Neural crest cell (in vitro differentiated cells): ENCODE measurements around the gene APOBEC3G. TPM values are rescaled to one million over a fixed set of nuclear protein-coding genes. Genes with fewer than 3 reads are reported as not detected.
A peak's percentile ranks its signal among the peaks of the same experiment; 100 is the strongest.
"Not testable (repeated sequence)": the region's sequence is repeated elsewhere in the genome, so short reads cannot be mapped to it uniquely, and the experiment has no call there.

Experiments used
- DNase-seq: peaks from one replicate; pipeline ENCODE4 v3.0.0; 2021; ENCODE audit warnings: low read depth, mixed read lengths, low spot score
- H3K27ac Mint-ChIP-seq: one replicate; pipeline ENCODE4 v1.8.0; 2021; ENCODE audit warnings: mild to moderate bottlenecking, mixed read lengths; ENCODE audit not compliant: unreplicated experiment
- H3K27me3 Mint-ChIP-seq: 2 replicates; pipeline ENCODE4 v1.8.0; 2021; ENCODE audit warnings: low read depth, mild to moderate bottlenecking, mixed read lengths
- H3K36me3 Mint-ChIP-seq: 2 replicates; pipeline ENCODE4 v1.8.0; 2021; ENCODE audit warnings: low read depth, mild to moderate bottlenecking, mixed read lengths
- H3K4me1 Mint-ChIP-seq: 2 replicates; pipeline ENCODE4 v1.8.0; 2021; ENCODE audit warnings: mixed read lengths
- H3K4me3 Mint-ChIP-seq: one replicate; pipeline ENCODE4 v1.8.0; 2021; ENCODE audit warnings: mild to moderate bottlenecking, mixed read lengths
- H3K9me3 Mint-ChIP-seq: 2 replicates; pipeline ENCODE4 v1.8.0; 2021; ENCODE audit warnings: mixed read lengths
- total RNA-seq: library from RNA; stranded (reverse); gene quantifications from 2 replicates; pipeline ENCODE4 v1.2.1, GENCODE V29; 2021
- TF ChIP-seq, protein P1 (sequence below): fragments of 200-600 bp; sonication (generic); conservative IDR thresholded peaks from 2 replicates; pipeline ENCODE4 v1.5.0; 2021; ENCODE audit warnings: antibody characterized with exemption, mild to moderate bottlenecking

Gene APOBEC3G
- total RNA-seq, 1 donor from 2014 or later = 1.3 TPM

DNA sequence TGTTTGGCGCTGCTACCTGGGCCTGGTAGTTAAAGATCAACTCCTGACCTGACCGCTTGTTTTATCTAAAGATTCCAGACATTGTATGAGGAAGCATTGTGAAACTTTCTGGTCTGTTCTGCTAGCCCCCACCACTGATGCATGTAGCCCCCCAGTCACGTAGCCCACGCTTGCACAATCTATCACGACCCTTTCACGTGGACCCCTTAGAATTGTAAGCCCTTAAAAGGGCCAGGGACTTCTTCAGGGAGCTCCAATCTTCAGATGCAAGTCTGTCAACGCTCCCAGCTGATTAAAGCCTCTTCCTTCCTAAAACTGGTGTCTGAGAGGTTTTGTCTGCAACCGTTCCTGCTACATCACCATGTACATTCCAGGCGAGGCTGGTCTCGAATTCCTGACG is 21.4 kb upstream of the APOBEC3G start:
- Mint-ChIP-seq H3K36me3 (no peaks in the 10 kb centered on the region), H3K4me1 (no peaks in the 10 kb centered on the region), H3K27ac (no peak overlapping the region), H3K27me3 (no peaks in the 10 kb centered on the region), H3K9me3 (no peaks in the 10 kb centered on the region), H3K4me3 (no peak overlapping the region)
- no peak for DNase-seq
- TF ChIP-seq, protein P1, sequence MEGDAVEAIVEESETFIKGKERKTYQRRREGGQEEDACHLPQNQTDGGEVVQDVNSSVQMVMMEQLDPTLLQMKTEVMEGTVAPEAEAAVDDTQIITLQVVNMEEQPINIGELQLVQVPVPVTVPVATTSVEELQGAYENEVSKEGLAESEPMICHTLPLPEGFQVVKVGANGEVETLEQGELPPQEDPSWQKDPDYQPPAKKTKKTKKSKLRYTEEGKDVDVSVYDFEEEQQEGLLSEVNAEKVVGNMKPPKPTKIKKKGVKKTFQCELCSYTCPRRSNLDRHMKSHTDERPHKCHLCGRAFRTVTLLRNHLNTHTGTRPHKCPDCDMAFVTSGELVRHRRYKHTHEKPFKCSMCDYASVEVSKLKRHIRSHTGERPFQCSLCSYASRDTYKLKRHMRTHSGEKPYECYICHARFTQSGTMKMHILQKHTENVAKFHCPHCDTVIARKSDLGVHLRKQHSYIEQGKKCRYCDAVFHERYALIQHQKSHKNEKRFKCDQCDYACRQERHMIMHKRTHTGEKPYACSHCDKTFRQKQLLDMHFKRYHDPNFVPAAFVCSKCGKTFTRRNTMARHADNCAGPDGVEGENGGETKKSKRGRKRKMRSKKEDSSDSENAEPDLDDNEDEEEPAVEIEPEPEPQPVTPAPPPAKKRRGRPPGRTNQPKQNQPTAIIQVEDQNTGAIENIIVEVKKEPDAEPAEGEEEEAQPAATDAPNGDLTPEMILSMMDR = no peak

DNA sequence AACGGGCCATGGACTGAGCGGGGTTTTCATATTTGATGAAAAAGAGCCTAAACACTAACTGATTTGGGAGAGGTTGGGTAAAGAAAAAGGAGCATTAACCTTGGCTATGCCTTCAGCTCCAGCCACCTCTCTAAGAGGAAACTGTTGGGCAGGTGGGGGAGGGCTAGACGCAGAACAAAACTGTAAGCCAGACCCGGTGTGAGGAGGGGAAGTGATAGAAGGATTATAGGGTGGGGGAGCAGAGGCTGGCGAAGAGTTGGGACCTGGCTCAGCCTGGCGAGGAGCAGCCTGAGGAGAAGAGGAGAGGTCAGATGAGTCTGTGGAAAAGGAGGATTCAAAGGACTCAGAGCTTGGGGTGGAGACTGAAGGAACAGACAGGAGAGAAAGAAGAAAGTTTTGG is 15.8 kb upstream of the APOBEC3G start:
- not testable (repeated sequence) for H3K9me3 Mint-ChIP-seq, DNase-seq, H3K4me1 Mint-ChIP-seq, H3K27me3 Mint-ChIP-seq, H3K27ac Mint-ChIP-seq, H3K4me3 Mint-ChIP-seq, H3K36me3 Mint-ChIP-seq

DNA sequence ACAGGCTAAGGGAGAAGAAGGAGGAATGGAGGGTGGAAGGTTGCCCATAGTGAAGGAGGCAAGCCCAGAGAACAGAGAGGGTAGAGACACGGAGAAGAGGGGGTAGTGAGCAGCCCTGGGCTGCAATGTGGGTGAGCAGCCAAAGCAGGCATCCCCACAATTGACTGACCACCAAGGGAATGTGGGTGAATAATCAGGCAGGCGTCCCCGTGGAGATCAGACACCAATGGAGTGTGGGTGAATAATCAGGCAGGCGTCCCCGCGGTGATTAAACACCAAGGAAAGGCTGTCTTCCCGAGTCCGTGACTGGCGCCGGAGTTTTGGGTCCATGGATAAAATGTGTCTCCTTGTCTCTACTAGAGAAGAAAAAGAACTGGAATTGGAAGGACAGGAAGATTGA is 15.1 kb upstream of the APOBEC3G start:
- H3K27ac Mint-ChIP-seq, H3K4me3 Mint-ChIP-seq, H3K36me3 Mint-ChIP-seq, H3K9me3 Mint-ChIP-seq, H3K4me1 Mint-ChIP-seq, H3K27me3 Mint-ChIP-seq, DNase-seq: not testable (repeated sequence)

DNA sequence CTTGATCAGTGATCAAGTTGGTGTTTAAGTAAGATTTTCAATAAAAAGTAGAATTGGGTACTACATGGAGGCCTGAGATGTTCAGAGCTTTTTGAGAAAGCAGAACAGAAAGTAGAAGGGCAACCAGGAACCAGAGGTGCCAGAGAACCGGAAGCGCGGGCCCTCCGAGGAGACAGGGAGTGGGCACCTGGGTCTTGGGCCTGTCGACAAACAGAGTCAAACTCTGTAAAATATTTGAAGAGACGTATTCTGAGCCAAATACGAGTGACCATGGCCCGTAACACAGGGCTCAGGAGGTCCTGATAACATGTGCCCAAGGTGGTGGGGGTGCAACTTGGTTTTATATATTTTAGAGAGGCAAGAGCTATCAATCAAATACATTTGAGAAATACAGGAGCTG is 13.2 kb upstream of the APOBEC3G start:
- H3K27ac Mint-ChIP-seq, H3K4me1 Mint-ChIP-seq, H3K9me3 Mint-ChIP-seq, H3K4me3 Mint-ChIP-seq, H3K27me3 Mint-ChIP-seq, DNase-seq, H3K36me3 Mint-ChIP-seq: not testable (repeated sequence)

DNA sequence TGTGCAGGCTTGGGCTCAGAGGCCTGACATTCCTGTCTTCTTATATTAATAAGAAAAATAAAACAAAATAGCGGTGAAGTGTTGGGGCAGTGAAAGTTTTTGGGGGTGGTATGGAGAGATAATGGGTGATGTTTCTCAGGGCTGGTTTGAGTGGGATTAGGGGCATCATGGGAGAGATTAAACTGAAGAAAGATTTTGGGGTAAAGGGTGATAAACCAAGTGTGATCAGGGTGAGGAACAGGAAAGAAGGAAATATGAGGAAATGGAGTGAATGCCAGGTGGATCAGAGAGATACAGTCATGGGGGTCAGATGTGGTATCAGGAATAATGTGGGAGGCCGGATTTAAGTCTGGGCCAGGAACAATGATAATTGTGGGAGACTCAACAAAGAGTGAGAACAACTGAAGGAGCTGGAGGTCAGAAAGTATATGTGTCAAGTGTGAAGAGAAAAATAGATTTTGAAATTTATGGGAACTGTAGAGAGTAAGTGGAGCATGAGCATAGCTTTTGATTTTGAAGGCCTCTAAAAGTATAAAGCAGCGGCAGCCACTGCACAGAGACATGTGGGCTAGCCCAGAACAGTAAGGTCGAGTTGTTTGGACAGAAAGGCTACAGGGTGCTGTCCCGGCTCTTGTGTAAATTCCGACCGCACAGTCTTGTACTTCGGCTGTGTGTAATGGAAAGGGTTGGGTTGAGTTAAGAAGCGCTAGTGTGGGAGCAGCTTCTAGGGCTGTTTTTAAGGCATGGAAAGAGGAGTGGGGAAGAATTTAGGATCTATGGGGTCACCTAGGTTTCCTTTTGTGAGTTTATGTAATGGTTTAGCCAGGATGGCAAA is 10.4 kb upstream of the APOBEC3G start:
- not testable (repeated sequence) for DNase-seq, H3K36me3 Mint-ChIP-seq, H3K4me3 Mint-ChIP-seq, H3K27me3 Mint-ChIP-seq, H3K9me3 Mint-ChIP-seq, H3K4me1 Mint-ChIP-seq, H3K27ac Mint-ChIP-seq

DNA sequence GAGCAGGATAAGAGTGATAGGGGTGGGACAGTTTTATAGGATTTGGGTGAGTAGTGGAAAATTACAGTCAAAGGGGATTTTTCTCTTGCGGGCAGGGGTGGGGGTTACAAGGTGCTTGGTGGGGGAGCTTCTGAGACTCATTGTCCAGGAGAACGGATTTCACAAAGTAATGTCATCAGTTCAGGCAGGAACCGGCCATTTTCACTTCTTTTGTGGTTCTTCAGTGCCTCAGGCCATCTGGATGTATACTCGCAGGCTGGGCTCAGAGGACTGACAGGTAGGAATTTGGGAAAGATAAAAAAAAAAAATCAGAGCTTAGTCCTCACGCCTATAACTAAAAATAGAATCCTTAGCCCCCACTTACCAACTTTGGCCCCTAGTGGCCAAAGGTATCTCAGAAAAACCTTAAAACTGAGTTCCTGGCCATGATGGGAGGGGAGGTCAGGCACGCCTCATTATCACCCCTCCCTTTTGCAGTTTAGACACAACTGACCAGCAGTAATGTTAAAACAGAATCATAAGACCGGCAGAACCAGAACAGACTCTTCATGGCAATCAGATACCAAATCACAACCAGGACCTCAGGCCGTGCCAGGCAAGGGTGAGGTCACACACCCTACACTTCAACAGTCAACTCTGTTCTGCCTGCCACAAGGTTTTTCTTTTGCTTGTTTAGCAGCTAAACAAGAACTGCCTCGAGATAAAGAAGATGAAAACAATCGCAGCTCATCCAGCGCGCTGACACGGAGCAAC is 8.9 kb upstream of the APOBEC3G start:
- Mint-ChIP-seq H3K27ac (no peak overlapping the region), H3K27me3 (no peaks in the 10 kb centered on the region), H3K36me3 (no peaks in the 10 kb centered on the region), H3K4me3 (no peak overlapping the region), H3K9me3 (no peaks in the 10 kb centered on the region), H3K4me1 (peaks cover 4% of the 10 kb centered on the region)
- no peak for DNase-seq
- TF ChIP-seq, protein P1 = peak; percentile 39

DNA sequence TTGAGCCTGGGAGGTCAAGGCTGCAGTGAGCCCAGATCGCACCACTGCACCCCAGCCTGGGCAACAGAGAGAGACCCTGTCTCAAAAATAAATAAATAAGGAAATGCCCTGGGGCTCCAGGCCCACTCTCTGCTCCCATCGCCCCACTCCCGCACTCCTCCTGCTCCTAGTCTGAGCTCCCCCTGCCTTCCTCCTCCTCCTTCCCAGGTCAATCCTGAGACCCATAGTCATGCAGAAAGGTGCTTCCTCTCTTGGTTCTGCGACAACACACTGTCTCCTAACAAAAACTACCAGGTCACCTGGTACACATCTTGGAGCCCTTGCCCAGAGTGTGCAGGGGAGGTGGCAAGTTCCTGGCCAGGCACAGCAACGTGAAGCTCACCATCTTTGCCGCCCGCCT is 6.9 kb upstream of the APOBEC3G start:
- H3K4me1 Mint-ChIP-seq = peaks cover 7% of the 10 kb centered on the region
- H3K9me3 Mint-ChIP-seq = no peaks in the 10 kb centered on the region
- no peak for DNase-seq
- no peaks in the 10 kb centered on the region for H3K36me3 Mint-ChIP-seq
- H3K27me3 Mint-ChIP-seq = no peaks in the 10 kb centered on the region
- H3K27ac Mint-ChIP-seq = no peak overlapping the region
- no peak overlapping the region for H3K4me3 Mint-ChIP-seq
- TF ChIP-seq, protein P1 = no peak

DNA sequence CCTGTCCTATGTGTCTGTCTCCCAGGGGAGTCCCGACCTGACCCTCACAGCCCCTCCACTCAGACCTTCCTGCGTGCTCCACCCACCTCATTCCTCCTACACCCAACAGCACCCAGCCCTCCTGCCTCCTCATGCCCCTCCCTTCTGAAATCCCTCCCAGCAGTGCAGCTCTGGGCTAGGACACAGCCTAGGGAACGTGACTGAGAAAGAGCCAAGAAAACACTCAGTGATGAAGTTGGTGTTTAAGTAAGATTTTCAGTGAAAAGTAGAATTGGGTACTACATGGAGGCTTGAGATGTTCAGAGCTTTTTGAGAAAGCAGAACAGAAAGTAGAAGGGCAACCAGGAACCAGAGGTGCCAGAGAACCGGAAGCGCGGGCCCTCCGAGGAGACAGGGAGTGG is 4.5 kb upstream of the APOBEC3G start:
- not testable (repeated sequence) for H3K27ac Mint-ChIP-seq, H3K36me3 Mint-ChIP-seq, H3K9me3 Mint-ChIP-seq, H3K27me3 Mint-ChIP-seq, DNase-seq, H3K4me3 Mint-ChIP-seq
- peaks cover 21% of the 10 kb centered on the region for H3K4me1 Mint-ChIP-seq
